K562 (cell line): ENCODE results near the gene ATP8B4. TPM values are rescaled to one million over a fixed set of nuclear protein-coding genes. Genes with fewer than 3 reads are reported as not detected.

Source experiments
- ATAC-seq: fragments of 200-7000 bp; cut with Tn5 transposase; 3 replicates; pipeline ENCODE4 v1.9.1; 2020; ENCODE audit warnings: moderate library complexity
- BruUV-seq: library from RNA; stranded (reverse); fragments of 400-500 nt; replicated peaks from 2 replicates; lab custom pipeline; 2021; lab: Mats Ljungman, UMichigan
- CTCF ChIA-PET: fragments of 300-600 bp; formaldehyde crosslinking; extraction: SDS; loops from one replicate; lab custom pipeline; 2021; ENCODE audit warnings: low intra/inter-chr PET ratio; lab: Yijun Ruan, JAX
- POLR2A ChIA-PET: fragments of 300-600, 350-650 bp; sonication (Branson Sonifier 250); formaldehyde crosslinking; extraction: SDS; loops from one replicate; lab custom pipeline; 2021; ENCODE audit warnings: antibody characterized with exemption, inconsistent platforms; lab: Yijun Ruan, JAX
- DNase-seq, 4 experiments: peaks; one replicate each; pipeline versions ENCODE4 v3.0.0 to v3.0.0-alpha.2; 2011 to 2018; ENCODE audit warnings: low spot score in 3 of 4, mixed read lengths in 3 of 4; ENCODE audit errors: extremely low read depth in 1 of 4
- FAIRE-seq: peaks from 2 replicates; lab custom pipeline; 2011; peaks lifted over from hg19 to GRCh38; lab: Jason Lieb, UNC
- H2AFZ ChIP-seq: 2 replicates; pipeline ENCODE4 v1.6.0; 2011; ENCODE audit warnings: low read depth, low read length, control low read depth, inconsistent platforms
- H3K27ac ChIP-seq: fragments of 200-600 bp; 3 replicates; pipeline ENCODE4 v1.8.0; 2011; ENCODE audit warnings: low read depth, mild to moderate bottlenecking, control low read depth, inconsistent platforms, low read length, moderate library complexity, mixed read lengths; ENCODE audit errors: extremely low read depth
- H3K27me3 ChIP-seq, 2 experiments: fragments of 300-600 bp in 1 of 2; 2 replicates in 1 of 2; 3 replicates in 1 of 2; pipeline versions ENCODE4 v1.6.0 to v1.8.0; 2011; ENCODE audit warnings: inconsistent platforms in 2 of 2, low read length in 2 of 2, mild to moderate bottlenecking in 1 of 2, mixed read lengths in 1 of 2, moderate library complexity in 1 of 2; ENCODE audit not compliant: control insufficient read depth in 2 of 2, insufficient read depth in 2 of 2
- H3K36me3 ChIP-seq: fragments of 300-600 bp; 3 replicates; pipeline ENCODE4 v1.8.0; 2011; ENCODE audit warnings: mild to moderate bottlenecking, low read length, inconsistent platforms; ENCODE audit not compliant: control insufficient read depth, insufficient read depth
- H3K4me1 ChIP-seq, 2 experiments: fragments of 200-600 bp in 1 of 2; replicated peaks in 1 of 2; 2 replicates in 1 of 2; 3 replicates in 1 of 2; pipeline versions ENCODE4 v1.5.1 to v1.8.0; 2011; ENCODE audit warnings: inconsistent platforms in 2 of 2, low read length in 2 of 2, mild to moderate bottlenecking in 1 of 2, mixed read lengths in 1 of 2, moderate library complexity in 1 of 2; ENCODE audit not compliant: control insufficient read depth in 2 of 2, insufficient read depth in 2 of 2
- H3K4me2 ChIP-seq: 2 replicates; pipeline ENCODE4 v1.6.1; 2011; ENCODE audit warnings: low read length, control low read depth, inconsistent platforms, mixed read lengths; ENCODE audit not compliant: insufficient read depth
- H3K4me3 ChIP-seq: fragments of 200-600 bp; sonication (generic), shearing (Covaris generic); 2 replicates; pipeline ENCODE4 v1.5.1; 2016; ENCODE audit warnings: control low read depth, inconsistent platforms
- H3K79me2 ChIP-seq: fragments of 200-600 bp; 3 replicates; pipeline ENCODE4 v1.8.0; 2011; ENCODE audit warnings: low read length, inconsistent platforms; ENCODE audit not compliant: control insufficient read depth, insufficient read depth
- H3K9ac ChIP-seq, 2 experiments: 2 replicates each; pipeline versions ENCODE4 v1.6.0 to v1.6.1; 2011; ENCODE audit warnings: low read depth in 2 of 2, low read length in 2 of 2, control low read depth in 1 of 2, inconsistent platforms in 1 of 2, mild to moderate bottlenecking in 1 of 2, mixed read lengths in 1 of 2; ENCODE audit not compliant: insufficient read depth in 1 of 2
- H3K9me1 ChIP-seq: one replicate; pipeline ENCODE4 v1.6.0; 2011; ENCODE audit warnings: inconsistent platforms, mild to moderate bottlenecking, low read length, moderate library complexity; ENCODE audit not compliant: control insufficient read depth, insufficient read depth
- H3K9me3 ChIP-seq: replicated peaks from 2 replicates; pipeline ENCODE4 v1.5.1; 2011; ENCODE audit warnings: low read depth, low read length, inconsistent platforms; ENCODE audit not compliant: control insufficient read depth, insufficient read depth
- H4K20me1 ChIP-seq: replicated peaks from 2 replicates; pipeline ENCODE4 v1.6.1; 2011; ENCODE audit warnings: low read length, inconsistent platforms, mixed read lengths; ENCODE audit not compliant: control insufficient read depth, insufficient read depth
- ARID1B ChIP-seq: fragments of 450-650 bp; IDR thresholded peaks from 2 replicates; pipeline ENCODE4 v1.6.1; 2016; ENCODE audit warnings: antibody characterized with exemption, mild to moderate bottlenecking, inconsistent platforms
- CTBP1 ChIP-seq: fragments of 450-650 bp; IDR thresholded peaks from 2 replicates; pipeline ENCODE4 v1.6.1; 2016; ENCODE audit warnings: borderline replicate concordance
- FOSL1 ChIP-seq: fragments of 200-800 bp; sonication (Bioruptor generic); conservative IDR thresholded peaks from 2 replicates; pipeline ENCODE4 v1.6.1; 2016; ENCODE audit warnings: missing genetic modification characterization, missing compliant biosample characterization
- FOXJ3 ChIP-seq: sonication (generic); formaldehyde crosslinking; IDR thresholded peaks from 2 replicates; pipeline ENCODE4 v1.4.0; 2020; ENCODE audit warnings: mild to moderate bottlenecking, missing genetic modification reagents
- JUN ChIP-seq, 2 experiments: sonication (generic) in 1 of 2; formaldehyde crosslinking in 1 of 2; IDR thresholded peaks; 2 replicates each; pipeline versions ENCODE4 v1.6.1 to v1.8.0; 2012 to 2022; ENCODE audit warnings: borderline replicate concordance in 2 of 2, mild to moderate bottlenecking in 2 of 2, improper control_type of control experiment in 1 of 2, low read depth in 1 of 2, low read length in 1 of 2, missing genetic modification reagents in 1 of 2
- JUND ChIP-seq, 2 experiments: IDR thresholded peaks; 2 replicates in 1 of 2; 3 replicates in 1 of 2; pipeline ENCODE4 v1.6.1; 2011; ENCODE audit warnings: borderline replicate concordance in 2 of 2, low read depth in 2 of 2, low read length in 2 of 2, improper control_type of control experiment in 1 of 2, missing biosample characterization in 1 of 2, missing genetic modification characterization in 1 of 2, missing genetic modification reagents in 1 of 2
- SLC30A9 ChIP-seq: fragments of 250-450 bp; sonication (Bioruptor Pico); IDR thresholded peaks from 2 replicates; pipeline ENCODE4 v1.8.0; 2022; ENCODE audit warnings: mild to moderate bottlenecking, moderate library complexity
- SMARCE1 ChIP-seq: fragments of 450-650 bp; IDR thresholded peaks from 2 replicates; pipeline ENCODE4 v1.7.1; 2016; ENCODE audit warnings: mild to moderate bottlenecking
- SNIP1 ChIP-seq: fragments of 450-650 bp; IDR thresholded peaks from 2 replicates; pipeline ENCODE4 v1.7.1; 2017; ENCODE audit warnings: low read depth, mild to moderate bottlenecking
- SOX6 ChIP-seq: fragments of 450-650 bp; IDR thresholded peaks from 2 replicates; pipeline ENCODE4 v1.6.1; 2014; ENCODE audit warnings: mild to moderate bottlenecking
- ZEB2 ChIP-seq: fragments of 450-650 bp; IDR thresholded peaks from 2 replicates; pipeline ENCODE4 v1.6.1; 2016
- ZZZ3 ChIP-seq: fragments of 450-650 bp; IDR thresholded peaks from 2 replicates; pipeline ENCODE4 v1.6.1; 2016; ENCODE audit warnings: antibody characterized with exemption, mild to moderate bottlenecking, moderate library complexity
- WGBS: fragments of 100-300 bp; shearing (Covaris generic); methylation state at CpG from one replicate; pipeline ENCODE4 v1.1.6; 2016; ENCODE audit warnings: low coverage, mixed read lengths; ENCODE audit not compliant: insufficient coverage; ENCODE audit errors: missing lambda C conversion rate; 5-methylcytosine and 5-hydroxymethylcytosine counted together
- in situ Hi-C: fragments of 300-500 bp; cut with MboI; formaldehyde crosslinking; loops from 4 replicates; pipeline ENCODE4 v1.15.0; 2018; ENCODE audit warnings: inconsistent platforms, mixed read lengths
- intact Hi-C: fragments of 100-400 bp; cut with micrococcal nuclease; formaldehyde crosslinking; loops from 2 replicates; pipeline ENCODE4 v1.14.2; 2022
- polyA plus RNA-seq, 8 experiments: library from polyadenylated mRNA; depleted of rRNA in 4 of 8; stranded (reverse) in 5 of 8; unstranded in 3 of 8; fragments of >200 nt; fragmentation: Nextera tagmentation in 2 of 8; fragmentation: Illumina TruSeq in 1 of 8; extraction: Ambion mirVana in 2 of 8; extraction: Trizol in 1 of 8; gene quantifications; 2 replicates each; pipeline versions ENCODE4 v1.2.1 to v1.2.3, GENCODE V29; 2011 to 2014; ENCODE audit warnings: inconsistent platforms in 1 of 8, missing spikeins in 1 of 8
- total RNA-seq, 7 experiments: library from RNA; depleted of rRNA in 6 of 7; stranded (reverse); fragments of >200 nt in 6 of 7; fragmentation: Illumina TruSeq in 2 of 7; extraction: Trizol in 2 of 7; gene quantifications; 2 replicates each; pipeline versions ENCODE4 v1.2.1 to v1.2.3, GENCODE V29; 2011 to 2021; ENCODE audit warnings: low replicate concordance in 1 of 7
- TF ChIP-seq, protein P1 (sequence below): fragments of 250-450 bp; sonication (Bioruptor Pico); IDR thresholded peaks from 2 replicates; pipeline ENCODE4 v1.4.0; 2020; ENCODE audit warnings: borderline replicate concordance

The ATP8B4 gene
- total and polyA plus RNA-seq, 9 of the 15 experiments (the other 6 are each of a cell fraction or from before 2014, with no cell fraction given) = 0.14 to 2.5 (median 0.44) TPM

DNA sequence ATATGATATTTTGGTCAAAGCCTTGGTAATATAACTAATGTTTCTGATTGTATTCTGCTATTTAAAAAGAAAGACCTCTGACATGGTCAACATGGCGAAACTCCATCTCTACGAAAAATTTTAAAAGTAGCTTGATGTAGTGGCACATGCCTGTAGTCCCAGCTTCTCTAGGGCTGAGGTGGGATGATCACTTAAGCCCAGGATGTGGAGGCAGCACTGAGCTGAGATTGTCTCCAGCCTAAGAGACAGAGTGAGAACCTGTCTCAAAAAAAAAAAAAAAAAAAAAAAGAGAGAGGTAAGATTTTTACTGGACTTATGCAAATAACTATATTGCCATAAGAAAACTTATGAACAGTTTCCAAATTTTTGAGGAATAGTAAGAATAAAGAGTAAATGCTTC lies 32.4 kb upstream of the ATP8B4 start:
- in situ Hi-C loops = no loop called here
- Histone ChIP-seq H3K36me3 (no peaks in the 10 kb centered on the region), H3K79me2 (no peaks in the 10 kb centered on the region), H3K27me3 (no peaks in the 10 kb centered on the region), H2AFZ (no peak overlapping the region), H3K4me3 (no peak overlapping the region), H4K20me1 (no peaks in the 10 kb centered on the region), H3K9me3 (no peaks in the 10 kb centered on the region), H3K9me1 (no peaks in the 10 kb centered on the region), H3K4me2 (no peak overlapping the region), H3K27ac (no peak overlapping the region), H3K9ac (no peak overlapping the region), H3K4me1 (peaks cover 0 to 5% of the 10 kb centered on the region in 2 experiments; a peak in 2 of 5 replicates)
- TF ChIP-seq SLC30A9 (CRISPR knock-in tag) = no peak
- TF ChIP-seq FOXJ3 (CRISPR knock-in tag) = no peak
- no peak for TF ChIP-seq ZZZ3
- FAIRE-seq (no peak), DNase-seq (no peak), ATAC-seq (peak; percentile 53; the same call in 2 of the 3 replicates)
- no TSS peak for BruUV-seq
- 67% methylated on average over 2 of the region's 2 CpGs for WGBS
- ChIA-PET POLR2A (interaction anchor here (1.2 kb wide), 1 partner anchor 202 kb away, joined by 3 read pairs; no protein-coding TSS in a partner anchor), CTCF (interaction anchor here (0.6 kb wide), 1 partner anchor 84 kb away, joined by 3 read pairs; no protein-coding TSS in a partner anchor)
- intact Hi-C loops = no loop called here

DNA sequence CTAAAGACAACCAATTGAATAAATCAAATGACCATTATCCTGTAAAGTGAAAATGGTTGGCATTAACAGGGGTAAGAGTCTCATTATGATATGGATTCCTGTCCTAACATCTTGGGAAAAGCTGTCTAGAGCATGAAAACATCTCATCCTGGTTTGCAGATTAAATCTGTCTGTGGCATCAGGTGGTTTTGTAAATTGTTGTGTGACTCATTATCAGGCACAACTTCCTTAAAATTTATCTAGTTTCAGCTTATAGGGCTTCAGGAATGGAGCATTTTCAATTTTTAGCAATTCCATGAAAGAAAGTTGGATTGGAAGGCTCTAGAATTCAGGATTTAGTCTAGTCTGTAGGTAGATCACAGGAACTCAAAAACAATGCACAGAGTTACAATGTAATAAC lies 31.8 kb upstream of the ATP8B4 start:
- Histone ChIP-seq H3K9ac (no peak overlapping the region), H4K20me1 (no peaks in the 10 kb centered on the region), H2AFZ (peak overlapping the region; percentile 21; the same call in 1 of the 2 replicates), H3K4me2 (no peak overlapping the region), H3K79me2 (no peaks in the 10 kb centered on the region), H3K36me3 (no peaks in the 10 kb centered on the region), H3K4me1 (peaks cover 0 to 5% of the 10 kb centered on the region in 2 experiments; a peak in 2 of 5 replicates), H3K9me3 (no peaks in the 10 kb centered on the region), H3K27me3 (no peaks in the 10 kb centered on the region), H3K9me1 (no peaks in the 10 kb centered on the region), H3K4me3 (no peak overlapping the region), H3K27ac (no peak overlapping the region)
- POLR2A ChIA-PET = interaction anchor here (1.2 kb wide), 1 partner anchor 203 kb away, joined by 3 read pairs; no protein-coding TSS in a partner anchor
- no TSS peak for BruUV-seq
- DNase-seq (no peak), ATAC-seq (no peak), FAIRE-seq (no peak)
- CTCF ChIA-PET = no interaction called here
- in situ Hi-C loops = no loop called here
- intact Hi-C loops = no loop called here
- TF ChIP-seq SNIP1 = no peak
- TF ChIP-seq, protein P1, sequence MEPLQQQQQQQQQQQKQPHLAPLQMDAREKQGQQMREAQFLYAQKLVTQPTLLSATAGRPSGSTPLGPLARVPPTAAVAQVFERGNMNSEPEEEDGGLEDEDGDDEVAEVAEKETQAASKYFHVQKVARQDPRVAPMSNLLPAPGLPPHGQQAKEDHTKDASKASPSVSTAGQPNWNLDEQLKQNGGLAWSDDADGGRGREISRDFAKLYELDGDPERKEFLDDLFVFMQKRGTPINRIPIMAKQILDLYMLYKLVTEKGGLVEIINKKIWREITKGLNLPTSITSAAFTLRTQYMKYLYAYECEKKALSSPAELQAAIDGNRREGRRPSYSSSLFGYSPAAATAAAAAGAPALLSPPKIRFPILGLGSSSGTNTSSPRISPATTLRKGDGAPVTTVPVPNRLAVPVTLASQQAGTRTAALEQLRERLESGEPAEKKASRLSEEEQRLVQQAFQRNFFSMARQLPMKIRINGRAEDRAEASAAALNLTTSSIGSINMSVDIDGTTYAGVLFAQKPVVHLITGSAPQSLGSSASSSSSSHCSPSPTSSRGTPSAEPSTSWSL (CRISPR knock-in tag) = no peak
- 0 out of 2 replicates have a peak, but pooled peaks have one; percentile 25 for TF ChIP-seq JUN (IDR thresholded peaks at IDR 0.05; ENCODE audit: borderline replicate concordance, low read depth, low read length)
- TF ChIP-seq JUN (CRISPR knock-in tag; IDR thresholded peaks at IDR 0.05; ENCODE audit: borderline replicate concordance) = no peak
- TF ChIP-seq JUND (IDR thresholded peaks at IDR 0.05; ENCODE audit: borderline replicate concordance, low read depth, low read length) = peak; percentile 68; the same call in 1 of the 2 replicates
- TF ChIP-seq JUND (tag; IDR thresholded peaks at IDR 0.05; ENCODE audit: borderline replicate concordance, low read depth, low read length) = peak; percentile 60; the same call in 1 of the 3 replicates
- TF ChIP-seq ZEB2 = 0 out of 2 replicates have a peak, but pooled peaks have one; percentile 37
- peak; percentile 45; the same call in 1 of the 2 replicates for TF ChIP-seq SOX6
- TF ChIP-seq SMARCE1 = peak; percentile 77; the same call in 1 of the 2 replicates
- 0 out of 2 replicates have a peak, but pooled peaks have one; percentile 24 for TF ChIP-seq CTBP1
- TF ChIP-seq FOSL1 = peak; percentile 89
- peak; percentile 17; the same call in 1 of the 2 replicates for TF ChIP-seq ARID1B
